Mesendoderm (in vitro differentiated cells): Measurements from ENCODE around the gene SMARCA5.

Source experiments
- DNase-seq: peaks from one replicate; pipeline ENCODE4 v3.0.0; 2013
- H2AK5ac ChIP-seq: 2 replicates; pipeline ENCODE4 v1.6.1; 2013; ENCODE audit warnings: low read length, inconsistent platforms
- H2BK120ac ChIP-seq: 2 replicates; pipeline ENCODE4 v1.6.1; 2013; ENCODE audit warnings: low read depth, mild to moderate bottlenecking, low read length, moderate library complexity, mixed read lengths
- H2BK15ac ChIP-seq: replicated peaks from 2 replicates; pipeline ENCODE4 v1.6.1; 2013; ENCODE audit warnings: low read depth, mild to moderate bottlenecking, moderate library complexity
- H2BK5ac ChIP-seq: 2 replicates; pipeline ENCODE4 v1.6.1; 2013; ENCODE audit warnings: low read length, inconsistent platforms
- H3K18ac ChIP-seq: 2 replicates; pipeline ENCODE4 v1.6.1; 2013; ENCODE audit warnings: mild to moderate bottlenecking, low read length, mixed read lengths
- H3K23ac ChIP-seq: one replicate; pipeline ENCODE4 v1.6.1; 2013; ENCODE audit warnings: low read length
- H3K27ac ChIP-seq: 2 replicates; pipeline ENCODE4 v1.5.1; 2013; ENCODE audit warnings: low read depth, mild to moderate bottlenecking, inconsistent platforms, low read length, moderate library complexity
- H3K27me3 ChIP-seq: 2 replicates; pipeline ENCODE4 v1.6.1; 2013; ENCODE audit warnings: low read length, control low read depth, mild to moderate bottlenecking, inconsistent platforms; ENCODE audit not compliant: insufficient read depth, poor library complexity
- H3K36me3 ChIP-seq: 2 replicates; pipeline ENCODE4 v1.6.1; 2013; ENCODE audit warnings: low read length, inconsistent platforms; ENCODE audit not compliant: control insufficient read depth, insufficient read depth
- H3K4ac ChIP-seq: one replicate; pipeline ENCODE4 v1.6.1; 2013; ENCODE audit warnings: low read depth, mild to moderate bottlenecking, low read length, moderate library complexity
- H3K4me1 ChIP-seq: 2 replicates; pipeline ENCODE4 v1.6.1; 2013; ENCODE audit warnings: low read depth, low read length, inconsistent platforms; ENCODE audit not compliant: control insufficient read depth
- H3K4me2 ChIP-seq: 2 replicates; pipeline ENCODE4 v1.6.1; 2013; ENCODE audit warnings: low read length
- H3K4me3 ChIP-seq: 2 replicates; pipeline ENCODE4 v1.5.1; 2013; ENCODE audit warnings: mild to moderate bottlenecking, low read length
- H3K56ac ChIP-seq: one replicate; pipeline ENCODE4 v1.6.1; 2013; ENCODE audit warnings: low read length
- H3K79me1 ChIP-seq: 2 replicates; pipeline ENCODE4 v1.6.1; 2013; ENCODE audit warnings: low read length, inconsistent platforms
- H3K79me2 ChIP-seq: 2 replicates; pipeline ENCODE4 v1.6.1; 2013; ENCODE audit warnings: mild to moderate bottlenecking, low read length; ENCODE audit not compliant: control insufficient read depth, insufficient read depth
- H3K9ac ChIP-seq: 2 replicates; pipeline ENCODE4 v1.6.1; 2013; ENCODE audit warnings: low read length, inconsistent platforms
- H4K5ac ChIP-seq: one replicate; pipeline ENCODE4 v1.6.1; 2013; ENCODE audit warnings: low read length
- H4K8ac ChIP-seq: one replicate; pipeline ENCODE4 v1.6.1; 2013; ENCODE audit warnings: low read depth, mild to moderate bottlenecking, control low read depth, low read length, moderate library complexity
- WGBS: extraction: QIAGEN DNeasy Blood & Tissue Kit; methylation state at CpG from one replicate; pipeline ENCODE4 v1.1.7; 2013; ENCODE audit warnings: low lambda C conversion rate, missing lambda C conversion rate; ENCODE audit not compliant: insufficient coverage; ENCODE audit errors: extremely low coverage; 5-methylcytosine and 5-hydroxymethylcytosine counted together

The SMARCA5 gene

DNA sequence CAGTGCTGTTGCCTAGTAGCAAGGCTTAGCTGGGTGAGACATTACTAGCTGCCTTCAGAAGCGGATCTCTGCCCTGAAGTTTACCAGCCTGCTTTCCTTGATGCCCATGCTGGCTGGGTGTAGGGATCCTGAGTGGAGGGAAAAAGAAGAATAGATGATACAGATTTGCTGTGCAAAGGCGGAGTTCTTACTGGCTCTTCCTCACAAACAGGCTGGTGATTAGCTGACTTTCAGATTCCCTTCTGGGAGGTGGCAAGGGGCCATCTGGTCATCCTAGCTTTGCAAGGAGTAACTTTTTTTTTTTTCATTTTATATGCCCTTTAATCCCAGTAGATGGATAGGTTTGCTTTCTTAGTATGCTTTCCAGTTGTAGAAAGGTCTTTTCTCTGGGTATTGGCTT is 44.8 kb downstream of the SMARCA5 start:
- H4K8ac ChIP-seq: no peak overlapping the region
- H3K9ac ChIP-seq: no peak overlapping the region
- H2BK15ac ChIP-seq: no peak overlapping the region
- no peak overlapping the region for H2BK120ac ChIP-seq
- no peaks in the 10 kb centered on the region for H3K27me3 ChIP-seq
- H3K4ac ChIP-seq: no peak overlapping the region
- no peaks in the 10 kb centered on the region for H3K36me3 ChIP-seq
- no peaks in the 10 kb centered on the region for H3K79me1 ChIP-seq
- no peak overlapping the region for H3K18ac ChIP-seq
- H3K56ac ChIP-seq: no peak overlapping the region
- whole genome bisulfite sequencing: no CpG with 5 or more reads among the region's 2 CpGs
- no peak overlapping the region for H3K4me2 ChIP-seq
- peak; percentile 32 for DNase-seq
- no peaks in the 10 kb centered on the region for H3K4me1 ChIP-seq
- no peak overlapping the region for H2AK5ac ChIP-seq
- no peak overlapping the region for H4K5ac ChIP-seq
- no peaks in the 10 kb centered on the region for H3K79me2 ChIP-seq
- no peak overlapping the region for H3K4me3 ChIP-seq
- H3K27ac ChIP-seq: no peak overlapping the region
- H2BK5ac ChIP-seq: no peak overlapping the region
- H3K23ac ChIP-seq: no peak overlapping the region

DNA sequence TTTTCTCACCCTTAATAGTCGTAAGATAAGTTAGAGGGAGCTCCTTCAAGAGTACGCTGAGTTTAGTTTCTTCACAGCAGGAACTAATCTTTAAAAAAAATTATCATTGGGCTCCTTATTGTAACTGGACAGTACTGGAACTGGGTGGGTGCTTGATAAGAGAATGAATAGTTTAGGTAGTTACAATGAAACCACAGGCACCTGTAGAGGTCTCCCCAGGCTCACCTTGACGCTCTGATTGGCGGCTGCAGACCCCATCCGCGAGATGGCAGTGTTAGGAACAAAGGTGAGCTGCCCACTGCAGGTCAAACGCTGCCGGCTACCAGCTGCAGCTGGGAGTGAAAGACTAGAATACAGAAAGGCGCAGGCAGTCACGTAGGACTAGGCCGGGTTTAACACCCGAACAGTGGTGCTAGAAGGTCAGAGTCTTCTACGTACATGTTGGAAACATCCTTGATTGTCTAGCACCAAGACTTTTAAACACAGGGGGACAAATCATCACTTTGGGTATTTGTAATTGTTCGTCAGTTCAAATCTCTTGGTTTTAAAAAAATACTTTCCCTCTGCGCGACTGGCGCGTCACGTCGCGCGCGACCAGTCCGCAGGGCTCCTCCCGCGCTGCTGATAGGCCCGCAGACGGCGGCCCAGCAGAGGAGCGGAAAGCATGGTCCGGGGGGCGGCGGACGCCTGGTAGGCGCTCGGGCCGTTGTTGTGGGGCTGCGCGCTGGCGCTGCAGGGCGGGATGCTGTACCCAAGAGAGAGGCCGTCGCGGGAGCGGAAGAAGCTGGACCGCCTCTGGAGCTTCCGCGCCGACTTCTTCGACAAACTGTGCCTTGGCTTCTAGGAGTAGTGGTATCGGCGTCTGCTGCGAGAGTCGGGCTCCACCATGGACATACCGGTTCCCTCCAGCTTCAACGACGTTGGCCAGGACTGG is 45.6 kb downstream of the SMARCA5 start:
- Histone ChIP-seq H2BK5ac (no peak overlapping the region), H3K4me2 (no peak overlapping the region), H3K79me1 (no peaks in the 10 kb centered on the region), H3K27ac (no peak overlapping the region), H3K79me2 (no peaks in the 10 kb centered on the region), H3K23ac (no peak overlapping the region), H4K8ac (no peak overlapping the region), H2BK15ac (no peak overlapping the region), H3K9ac (no peak overlapping the region), H3K4me3 (no peak overlapping the region), H2BK120ac (no peak overlapping the region), H3K27me3 (no peaks in the 10 kb centered on the region), H4K5ac (no peak overlapping the region), H3K4me1 (no peaks in the 10 kb centered on the region), H3K56ac (no peak overlapping the region), H3K18ac (no peak overlapping the region), H3K36me3 (no peaks in the 10 kb centered on the region), H3K4ac (no peak overlapping the region), H2AK5ac (no peak overlapping the region)
- WGBS: no CpG with 5 or more reads among the region's 57 CpGs
- DNase-seq: peak; percentile 89

DNA sequence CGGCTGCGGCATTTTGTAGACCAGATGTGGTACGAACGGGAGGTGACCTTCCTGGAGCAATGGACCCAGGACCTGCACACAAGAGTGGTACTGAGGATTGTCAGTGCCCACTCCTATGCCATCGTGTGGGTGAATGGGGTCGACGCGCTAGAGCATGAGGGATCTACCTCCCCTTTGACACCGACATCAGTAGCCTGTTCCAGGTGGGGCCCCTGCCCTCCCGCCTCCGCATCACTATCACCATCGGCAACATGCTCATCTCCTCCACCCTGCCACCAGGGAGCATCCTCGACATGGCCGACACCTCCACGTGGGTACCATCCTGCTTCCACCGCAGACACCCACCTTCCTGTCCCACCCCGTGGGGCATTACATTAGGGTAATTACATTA is 46.2 kb downstream of the SMARCA5 start:
- no peaks in the 10 kb centered on the region for H3K79me1 ChIP-seq
- no peak overlapping the region for H2BK120ac ChIP-seq
- no peak overlapping the region for H4K8ac ChIP-seq
- no peaks in the 10 kb centered on the region for H3K36me3 ChIP-seq
- H3K23ac ChIP-seq: no peak overlapping the region
- H3K4ac ChIP-seq: no peak overlapping the region
- no peak overlapping the region for H3K27ac ChIP-seq
- no peak for DNase-seq
- no CpG with 5 or more reads among the region's 17 CpGs for WGBS
- no peak overlapping the region for H3K18ac ChIP-seq
- no peak overlapping the region for H3K9ac ChIP-seq
- H2BK5ac ChIP-seq: no peak overlapping the region
- H4K5ac ChIP-seq: no peak overlapping the region
- H2AK5ac ChIP-seq: no peak overlapping the region
- H3K4me3 ChIP-seq: no peak overlapping the region
- no peak overlapping the region for H3K56ac ChIP-seq
- no peaks in the 10 kb centered on the region for H3K27me3 ChIP-seq
- H2BK15ac ChIP-seq: no peak overlapping the region
- H3K4me2 ChIP-seq: no peak overlapping the region
- H3K4me1 ChIP-seq: no peaks in the 10 kb centered on the region
- H3K79me2 ChIP-seq: no peaks in the 10 kb centered on the region

DNA sequence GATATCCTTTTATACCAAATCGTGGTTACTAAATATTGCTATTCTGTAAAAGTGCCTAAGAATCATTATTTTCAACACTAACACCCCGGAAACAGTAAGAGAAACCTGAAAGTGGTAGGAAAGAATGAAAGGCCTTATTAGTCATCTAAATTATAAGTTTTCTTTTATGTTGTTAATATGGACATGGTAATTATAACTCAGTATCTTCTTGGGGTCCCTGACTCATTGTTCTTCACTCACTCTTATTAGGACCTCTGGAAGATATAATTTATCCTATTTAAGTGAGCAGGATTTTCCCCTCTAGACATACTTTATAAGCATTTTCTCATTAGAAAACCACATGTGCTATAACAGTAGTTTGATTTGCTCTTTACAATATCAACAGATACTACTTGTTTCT is 51.0 kb downstream of the SMARCA5 start:
- Histone ChIP-seq H3K18ac (no peak overlapping the region), H3K4me1 (no peaks in the 10 kb centered on the region), H2BK15ac (no peak overlapping the region), H3K27ac (no peak overlapping the region), H3K9ac (no peak overlapping the region), H3K79me2 (no peaks in the 10 kb centered on the region), H3K36me3 (no peaks in the 10 kb centered on the region), H3K4ac (no peak overlapping the region), H3K56ac (no peak overlapping the region), H3K79me1 (no peaks in the 10 kb centered on the region), H3K27me3 (no peaks in the 10 kb centered on the region), H4K5ac (no peak overlapping the region), H3K4me2 (no peak overlapping the region), H4K8ac (no peak overlapping the region), H2BK120ac (no peak overlapping the region), H3K23ac (no peak overlapping the region), H2BK5ac (no peak overlapping the region), H2AK5ac (no peak overlapping the region), H3K4me3 (no peak overlapping the region)
- WGBS: no CpG with 5 or more reads among the region's 2 CpGs
- DNase-seq: no peak

DNA sequence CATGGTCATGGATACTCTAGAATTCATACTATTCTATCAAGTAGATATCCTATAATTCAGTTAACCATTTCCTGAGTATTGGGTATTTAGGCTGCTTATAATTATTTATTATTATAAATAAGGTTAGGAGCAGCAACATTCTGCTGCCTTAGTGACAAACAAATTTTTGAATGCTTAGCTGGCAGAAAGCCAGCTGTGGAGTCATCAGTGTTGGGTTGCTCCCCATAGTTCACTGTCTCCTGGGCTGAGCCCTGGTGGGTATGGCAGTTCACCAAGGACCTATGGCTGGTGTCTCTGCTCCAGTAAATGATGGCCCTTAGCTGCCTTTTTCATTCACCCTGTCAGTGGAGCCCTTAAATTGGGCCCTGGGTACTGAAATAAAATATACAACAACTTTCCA is 61.8 kb downstream of the SMARCA5 start:
- Histone ChIP-seq H3K4ac (no peak overlapping the region), H2AK5ac (no peak overlapping the region), H3K79me2 (no peaks in the 10 kb centered on the region), H3K18ac (no peak overlapping the region), H3K36me3 (no peaks in the 10 kb centered on the region), H4K8ac (no peak overlapping the region), H3K4me2 (no peak overlapping the region), H2BK5ac (no peak overlapping the region), H3K27ac (no peak overlapping the region), H3K9ac (no peak overlapping the region), H3K56ac (no peak overlapping the region), H3K27me3 (no peaks in the 10 kb centered on the region), H2BK120ac (no peak overlapping the region), H3K23ac (no peak overlapping the region), H3K4me1 (no peaks in the 10 kb centered on the region), H3K79me1 (no peaks in the 10 kb centered on the region), H2BK15ac (no peak overlapping the region), H4K5ac (no peak overlapping the region), H3K4me3 (no peak overlapping the region)
- DNase-seq: no peak
